Measurements from ENCODE around the gene OR6S1.

DNA sequence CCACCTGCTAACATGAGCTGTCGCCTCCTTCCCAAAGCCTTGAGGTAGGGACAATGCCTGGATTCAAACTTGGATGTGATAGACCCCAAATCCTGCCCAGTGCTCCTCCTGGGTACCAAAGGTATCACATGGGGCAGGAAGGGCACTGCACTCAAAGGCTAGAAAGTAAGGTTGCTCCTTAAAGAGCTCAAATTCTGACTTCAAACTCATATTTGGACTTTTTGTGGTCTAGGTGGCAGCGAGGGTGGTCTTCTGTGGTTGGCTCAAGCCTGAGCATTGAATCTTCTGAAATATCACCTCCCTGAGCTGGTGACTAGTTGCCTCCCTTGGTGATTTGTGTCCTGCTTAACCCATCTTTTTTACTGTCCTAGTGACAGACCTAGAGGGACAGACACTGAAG, 34.6 kb upstream of the OR6S1 start:
- TF ChIP-seq, protein P1, sequence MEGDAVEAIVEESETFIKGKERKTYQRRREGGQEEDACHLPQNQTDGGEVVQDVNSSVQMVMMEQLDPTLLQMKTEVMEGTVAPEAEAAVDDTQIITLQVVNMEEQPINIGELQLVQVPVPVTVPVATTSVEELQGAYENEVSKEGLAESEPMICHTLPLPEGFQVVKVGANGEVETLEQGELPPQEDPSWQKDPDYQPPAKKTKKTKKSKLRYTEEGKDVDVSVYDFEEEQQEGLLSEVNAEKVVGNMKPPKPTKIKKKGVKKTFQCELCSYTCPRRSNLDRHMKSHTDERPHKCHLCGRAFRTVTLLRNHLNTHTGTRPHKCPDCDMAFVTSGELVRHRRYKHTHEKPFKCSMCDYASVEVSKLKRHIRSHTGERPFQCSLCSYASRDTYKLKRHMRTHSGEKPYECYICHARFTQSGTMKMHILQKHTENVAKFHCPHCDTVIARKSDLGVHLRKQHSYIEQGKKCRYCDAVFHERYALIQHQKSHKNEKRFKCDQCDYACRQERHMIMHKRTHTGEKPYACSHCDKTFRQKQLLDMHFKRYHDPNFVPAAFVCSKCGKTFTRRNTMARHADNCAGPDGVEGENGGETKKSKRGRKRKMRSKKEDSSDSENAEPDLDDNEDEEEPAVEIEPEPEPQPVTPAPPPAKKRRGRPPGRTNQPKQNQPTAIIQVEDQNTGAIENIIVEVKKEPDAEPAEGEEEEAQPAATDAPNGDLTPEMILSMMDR (IDR thresholded peaks at IDR 0.05), result no peak
- TF ChIP-seq POLR2A (IDR thresholded peaks at IDR 0.05), result no peak

Data from suprapubic skin (tissue), 3 donors.